MV-4-11 (cell line): ENCODE data around the gene EZH2.

Source experiments
- DNase-seq: peaks from one replicate; lab custom pipeline; 2025; lab: John Stamatoyannopoulos, UW

The EZH2 gene

DNA sequence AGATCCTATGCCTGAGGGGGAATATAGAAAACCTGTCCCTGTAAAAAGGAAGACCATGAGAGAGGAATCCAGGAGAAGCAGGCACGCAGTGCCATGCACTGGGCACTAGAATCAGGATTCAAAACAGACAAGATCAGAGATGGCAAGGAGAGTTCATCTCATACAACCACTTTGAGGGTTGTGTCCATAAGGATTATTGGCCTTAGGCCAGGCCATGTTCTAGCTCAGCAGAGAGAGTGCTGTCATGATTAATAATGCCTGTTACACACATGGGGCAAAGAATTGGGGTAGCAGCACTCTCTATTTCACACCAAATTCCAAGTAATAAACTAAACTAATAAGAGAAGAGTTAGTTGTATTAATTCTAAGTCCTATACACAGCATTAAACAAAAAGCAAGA is 29.1 kb downstream of the EZH2 start:
- DNase-seq, result no peak

DNA sequence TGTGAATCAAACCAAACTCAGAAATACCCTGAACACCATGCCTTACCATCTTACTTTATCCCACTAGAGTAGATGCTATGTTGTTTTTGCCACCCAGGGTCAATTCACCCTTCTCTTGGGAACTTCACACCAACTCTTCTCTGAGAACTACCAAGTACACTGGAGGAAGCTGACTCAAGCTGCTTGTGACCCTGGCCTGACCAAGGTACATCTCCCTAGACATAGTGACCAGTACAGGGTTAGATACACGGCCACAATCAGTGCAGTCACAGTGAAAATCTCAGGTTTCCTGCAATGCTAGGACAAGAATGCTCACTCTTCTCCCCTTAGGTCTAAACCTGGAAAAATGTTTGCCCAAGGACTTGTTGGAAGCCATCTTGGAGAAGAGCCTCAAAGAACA is 31.8 kb downstream of the EZH2 start:
- DNase-seq, result no peak

DNA sequence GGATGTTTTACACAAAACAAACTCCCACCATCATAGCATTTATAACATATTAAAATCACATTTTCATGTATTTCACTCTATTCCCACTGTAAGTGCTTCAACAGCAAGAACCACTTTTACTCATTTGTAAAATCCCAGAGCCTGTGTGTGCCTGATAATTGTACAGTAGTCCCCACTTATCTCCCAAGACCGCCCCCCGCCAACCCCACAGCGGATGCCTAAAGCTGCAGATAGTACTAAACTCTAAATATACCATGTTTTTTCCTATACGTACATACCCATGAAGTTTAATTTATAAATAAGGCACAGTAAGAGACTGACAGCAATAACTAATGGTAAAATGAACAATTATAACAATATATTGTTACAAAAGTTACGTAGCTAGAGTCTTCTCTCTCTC is 33.5 kb downstream of the EZH2 start:
- DNase-seq, result no peak

DNA sequence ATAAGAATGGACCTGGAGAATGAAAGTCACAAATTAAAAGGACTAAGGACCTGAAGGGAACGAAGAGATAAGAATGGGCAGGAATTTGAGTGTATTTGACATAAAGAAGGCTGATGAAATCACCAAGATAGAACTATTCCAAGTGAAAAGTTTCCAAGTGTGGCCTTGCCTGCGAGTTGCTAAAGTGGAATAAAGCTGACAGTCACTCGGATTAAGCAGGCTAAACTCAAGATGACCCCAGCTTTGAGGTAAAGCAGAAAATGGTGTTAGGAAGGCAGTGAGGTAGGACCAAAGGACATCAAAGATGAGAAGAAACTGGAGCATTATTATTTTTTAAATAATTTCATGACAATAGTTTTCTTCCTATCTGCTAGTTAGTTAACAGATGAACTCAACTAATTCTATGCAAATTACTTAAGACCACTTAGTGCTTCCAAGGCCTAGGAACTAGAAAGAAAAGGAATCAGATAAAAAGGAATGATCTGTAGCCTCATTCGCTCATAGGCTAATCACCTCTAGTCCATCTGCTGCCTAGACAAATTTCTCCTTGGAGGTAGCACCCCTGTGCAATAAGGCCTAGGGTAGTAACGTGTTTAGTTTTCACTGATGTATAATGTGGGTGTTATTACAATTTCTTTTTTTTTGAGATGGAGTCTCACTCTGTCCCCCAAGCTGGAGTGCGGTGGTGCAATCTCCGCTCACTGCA is 34.5 kb downstream of the EZH2 start:
- no peak for DNase-seq

DNA sequence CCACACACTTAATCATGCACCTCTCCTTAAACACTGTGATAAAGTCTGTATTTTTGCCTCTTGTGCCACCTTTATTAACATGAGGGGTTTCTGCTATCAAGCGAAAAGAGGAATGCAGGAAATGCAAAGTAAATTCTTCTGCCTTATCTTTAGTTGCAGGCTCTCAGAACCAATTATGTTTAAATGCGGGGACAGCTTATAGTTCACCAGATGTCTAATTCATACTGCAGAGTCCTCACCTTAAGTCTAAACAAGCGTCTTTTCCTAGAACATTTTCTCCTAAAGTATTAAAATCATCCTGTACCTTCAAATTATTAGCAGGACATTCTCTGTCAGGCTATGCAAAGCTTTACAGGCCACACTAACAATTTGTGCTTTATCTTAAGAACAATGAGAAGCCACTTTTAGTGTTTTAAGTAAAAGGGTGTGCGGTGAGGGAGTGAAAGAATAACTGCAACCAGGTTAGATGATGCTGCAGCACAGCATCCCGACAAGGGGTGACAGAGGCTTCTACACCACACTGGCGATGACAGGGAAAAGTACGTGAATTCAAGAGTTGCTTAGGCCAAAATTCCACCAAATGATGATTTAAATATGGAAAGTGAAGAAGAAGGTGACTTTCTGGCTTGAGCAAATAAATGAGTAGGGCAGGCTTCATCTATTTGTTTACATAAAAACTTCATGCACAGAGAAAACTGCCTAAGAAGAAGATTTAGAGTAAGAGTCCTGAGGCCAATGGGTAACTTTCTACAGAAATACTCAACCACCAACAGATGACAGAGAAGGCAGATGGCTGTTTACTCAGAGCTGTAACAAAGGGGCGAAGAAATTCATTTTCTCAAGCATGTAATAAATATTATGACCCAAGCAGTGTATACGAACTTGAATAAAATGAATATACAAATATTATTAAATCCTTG is 36.0 kb downstream of the EZH2 start:
- DNase-seq, result no peak

DNA sequence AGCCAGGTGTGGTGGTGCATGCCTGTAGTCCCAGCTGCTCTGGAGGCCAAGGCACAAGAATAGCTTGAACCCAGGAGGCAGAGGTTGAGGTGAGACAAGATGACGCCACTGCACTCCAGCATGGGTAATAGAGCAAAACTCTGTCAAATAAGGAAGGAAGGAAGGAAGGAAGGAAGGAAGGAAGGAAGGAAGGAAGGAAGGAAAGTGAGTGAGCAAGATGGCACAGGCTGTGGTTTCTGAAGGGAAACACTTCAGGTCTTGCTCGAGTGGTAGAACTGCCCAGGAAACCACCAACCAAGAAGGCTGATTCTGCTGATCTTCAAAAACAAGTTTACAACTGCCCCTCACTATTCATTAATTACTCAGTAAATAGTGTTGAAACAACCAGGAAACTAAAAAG is 45.2 kb downstream of the EZH2 start:
- peak; percentile 28 for DNase-seq

DNA sequence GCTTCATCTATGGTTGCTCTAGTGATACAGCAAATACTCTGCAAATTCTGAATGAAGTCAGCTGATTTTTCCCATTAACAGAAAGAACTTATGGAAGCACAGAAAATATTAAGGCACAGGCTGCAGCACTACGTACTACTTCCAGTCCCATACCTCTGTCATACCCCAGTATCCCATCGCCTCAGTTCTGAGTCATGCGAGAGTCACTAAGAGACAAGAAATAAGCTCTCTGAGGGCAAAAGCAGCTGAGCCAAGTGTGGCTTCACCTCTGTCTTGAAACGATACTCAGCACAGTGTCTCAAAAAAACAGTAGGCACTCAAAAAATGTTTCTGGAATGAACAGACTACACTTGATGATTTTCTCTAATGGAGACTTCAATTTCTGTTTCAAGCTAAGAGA is 48.2 kb downstream of the EZH2 start:
- no peak for DNase-seq

DNA sequence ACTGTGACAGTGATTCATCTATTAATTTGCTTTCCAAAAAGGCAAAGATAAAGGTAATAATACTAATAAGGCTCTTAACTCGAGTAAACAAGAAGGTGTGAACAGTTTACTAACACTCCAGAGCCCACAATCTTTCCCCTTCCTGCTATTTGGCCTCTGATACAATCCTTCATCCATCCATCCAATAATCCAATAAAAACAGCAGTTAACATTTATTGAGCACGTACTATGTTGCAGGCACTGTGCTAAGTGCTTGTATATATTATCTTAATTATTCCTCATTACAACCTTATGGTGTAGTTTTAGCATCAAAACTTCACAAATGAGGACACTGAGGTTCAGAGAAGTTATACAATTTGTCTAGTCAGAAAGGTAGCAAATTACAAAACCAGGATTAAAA is 49.5 kb downstream of the EZH2 start:
- DNase-seq, result no peak

DNA sequence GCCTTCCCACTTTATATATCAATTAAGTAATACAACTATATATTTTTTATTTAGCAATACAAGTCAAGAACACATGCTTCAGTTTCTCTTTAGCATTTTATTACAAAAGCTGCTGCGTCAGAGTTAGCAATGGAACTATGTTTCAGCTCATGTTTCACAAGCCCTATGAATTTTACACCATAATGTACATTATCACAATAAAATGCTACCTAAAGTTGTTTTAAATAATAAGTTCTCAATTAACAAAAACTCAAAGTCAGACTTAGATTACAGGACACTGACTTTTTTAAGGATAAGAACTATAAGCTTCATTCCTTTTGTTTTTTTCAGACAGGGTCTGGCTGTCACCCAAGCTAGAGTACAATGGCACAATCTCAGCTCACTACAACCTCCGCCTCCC is 52.3 kb downstream of the EZH2 start:
- DNase-seq, result no peak

DNA sequence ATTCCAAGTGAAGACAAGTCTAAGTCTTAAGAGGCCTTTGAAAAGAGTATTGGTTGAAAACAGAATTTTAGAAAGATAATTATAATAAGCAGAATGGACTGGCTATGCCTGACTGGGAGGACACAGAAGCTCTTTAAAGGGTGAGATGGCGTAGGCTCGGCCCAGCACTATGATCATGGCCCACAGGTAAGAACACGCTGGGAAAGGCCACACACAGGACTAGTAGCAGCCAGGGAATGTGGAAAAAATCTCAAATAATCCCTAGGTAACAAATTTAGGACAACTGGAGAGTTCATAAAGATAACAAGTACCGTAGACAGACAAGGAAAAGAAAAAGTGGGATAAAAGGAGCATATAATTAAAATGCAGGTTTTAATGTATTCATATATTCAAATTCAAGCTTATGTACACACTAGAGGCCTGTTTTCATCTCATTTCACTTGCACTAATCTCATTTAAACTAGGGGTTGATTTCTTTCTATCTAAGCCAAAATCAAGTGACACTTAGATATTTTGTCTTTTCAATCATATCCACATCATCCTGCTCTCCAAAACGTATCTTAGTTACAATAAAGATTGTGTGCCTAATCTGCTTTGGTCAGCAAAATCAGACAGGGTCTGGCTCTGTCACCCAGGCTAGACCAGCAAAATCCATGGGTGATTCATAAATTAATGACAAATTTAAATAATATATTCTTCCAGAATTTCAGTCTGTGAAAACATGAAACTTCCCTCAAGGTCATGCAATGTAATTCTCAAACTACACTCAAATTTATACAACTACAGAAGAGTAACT is 53.0 kb downstream of the EZH2 start:
- DNase-seq, result no peak

DNA sequence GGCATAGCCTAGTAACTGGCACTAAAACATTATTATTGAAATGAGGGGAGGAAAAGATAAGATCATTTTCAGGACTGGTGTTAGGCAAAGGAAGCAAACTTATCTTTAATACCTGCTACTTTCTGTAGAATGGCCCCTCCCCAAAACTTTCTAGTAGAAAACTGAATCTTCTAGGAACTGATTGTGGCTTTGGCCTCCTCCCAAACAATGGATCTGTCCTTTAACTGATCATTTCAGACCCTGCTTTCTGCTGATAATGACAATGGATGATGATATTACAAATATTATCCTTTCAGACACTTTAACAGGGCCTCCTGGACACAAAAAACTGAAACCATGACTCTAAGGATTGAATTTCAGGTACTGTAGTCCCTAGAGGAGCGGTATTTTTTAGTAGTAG is 55.1 kb downstream of the EZH2 start:
- DNase-seq, result no peak

DNA sequence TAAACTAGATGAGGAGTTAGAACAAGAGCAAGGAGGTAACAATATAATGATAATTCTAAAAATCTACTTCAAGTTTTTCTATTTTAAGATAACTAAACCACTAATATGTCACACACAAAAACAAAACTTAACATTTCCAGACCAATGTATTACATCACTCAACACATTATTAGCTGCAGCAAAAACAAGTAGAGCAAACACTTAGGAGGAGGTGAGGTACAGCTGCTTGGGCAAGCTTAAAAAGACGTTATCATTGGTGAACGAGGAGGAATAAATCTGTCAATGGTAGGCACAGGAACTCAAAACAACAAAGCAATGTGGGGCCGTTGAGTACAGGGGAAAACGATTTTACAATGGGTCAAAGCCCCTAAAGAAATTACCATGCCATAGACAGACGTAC is 58.8 kb downstream of the EZH2 start:
- no peak for DNase-seq

DNA sequence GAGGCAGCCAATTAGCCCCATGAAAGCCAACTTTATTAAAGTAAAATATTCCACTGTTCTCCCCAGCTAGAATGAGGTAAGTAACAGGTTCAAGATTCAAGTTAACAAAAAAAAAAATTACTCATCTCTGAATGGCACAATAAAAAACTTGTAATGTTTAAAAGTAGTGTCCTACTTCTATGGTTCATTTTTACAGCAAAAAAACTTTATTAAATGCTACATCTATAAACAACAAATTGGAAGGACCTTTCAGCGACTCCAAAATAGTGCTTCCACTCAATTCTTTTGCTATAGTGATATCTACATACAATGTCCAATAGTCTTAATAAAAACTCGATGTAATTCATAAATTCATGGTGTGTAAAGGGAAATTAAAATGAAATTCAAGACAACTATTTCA is 59.2 kb downstream of the EZH2 start:
- DNase-seq, result no peak

DNA sequence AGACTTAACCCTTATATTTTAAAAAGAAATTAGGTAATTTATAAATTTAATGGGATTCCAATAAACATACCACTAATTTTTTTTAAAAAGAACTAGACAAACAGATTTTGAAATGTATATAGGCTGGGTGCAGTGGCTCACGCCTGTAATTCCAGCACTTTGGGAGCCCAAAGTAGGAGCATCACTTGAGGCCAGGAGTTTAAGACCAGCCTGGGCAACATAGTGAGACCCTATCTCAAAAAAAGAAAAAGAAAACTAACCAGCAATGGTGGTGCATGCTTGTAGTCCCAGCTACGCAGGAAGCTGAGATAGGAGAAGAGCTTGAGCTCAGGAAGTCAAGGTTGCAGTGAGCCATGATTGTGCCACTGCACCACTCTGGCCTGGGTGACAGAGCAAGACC is 62.7 kb downstream of the EZH2 start:
- no peak for DNase-seq

DNA sequence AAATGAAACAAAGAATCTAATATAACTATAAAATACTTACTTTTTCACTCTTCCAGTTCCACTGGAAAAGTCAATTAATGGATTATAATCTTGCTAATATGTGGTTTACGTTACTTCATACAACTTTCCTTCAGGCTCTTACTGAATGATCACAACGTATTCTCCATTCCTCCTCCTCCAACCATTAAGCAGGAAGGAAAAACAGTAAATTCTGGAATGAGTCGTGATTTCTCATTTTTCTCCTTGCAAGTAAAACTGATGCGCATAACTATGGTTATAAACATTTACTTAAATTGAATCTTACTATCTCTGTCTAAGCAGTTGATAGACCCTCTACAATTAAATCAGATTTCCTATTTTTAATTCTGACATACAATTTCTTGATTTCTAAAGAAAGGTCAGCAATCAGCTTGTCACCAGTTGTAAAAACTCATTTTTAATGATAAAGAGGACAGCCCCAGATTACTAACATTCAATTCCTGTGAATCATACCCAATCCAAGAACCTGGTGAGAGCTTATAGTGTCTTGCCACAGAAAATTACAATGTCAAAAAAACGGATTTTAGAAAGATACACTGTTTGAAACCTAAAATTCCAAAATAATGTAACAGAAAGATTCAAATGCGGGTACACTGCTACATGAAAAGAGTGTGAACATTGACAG is 64.3 kb downstream of the EZH2 start:
- DNase-seq, result no peak

DNA sequence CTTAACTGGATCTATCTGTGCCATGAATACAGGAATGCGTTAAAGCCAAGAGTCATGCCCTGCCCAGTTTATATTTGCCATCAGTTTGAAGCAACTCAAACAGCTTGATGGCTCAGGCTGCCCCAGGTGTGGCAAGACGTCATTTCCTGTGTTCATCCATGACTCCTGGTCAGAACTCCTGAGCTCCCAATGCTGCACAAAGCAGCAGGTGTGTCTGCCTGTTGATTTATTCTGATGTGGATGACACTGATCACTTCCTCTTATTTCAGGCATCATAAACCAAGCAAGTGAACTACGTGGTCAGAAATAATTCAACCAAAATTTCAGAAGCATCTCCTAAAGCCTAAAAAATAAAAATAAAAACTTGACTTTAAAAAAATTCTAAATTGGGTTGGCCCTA is 68.5 kb downstream of the EZH2 start:
- no peak for DNase-seq

DNA sequence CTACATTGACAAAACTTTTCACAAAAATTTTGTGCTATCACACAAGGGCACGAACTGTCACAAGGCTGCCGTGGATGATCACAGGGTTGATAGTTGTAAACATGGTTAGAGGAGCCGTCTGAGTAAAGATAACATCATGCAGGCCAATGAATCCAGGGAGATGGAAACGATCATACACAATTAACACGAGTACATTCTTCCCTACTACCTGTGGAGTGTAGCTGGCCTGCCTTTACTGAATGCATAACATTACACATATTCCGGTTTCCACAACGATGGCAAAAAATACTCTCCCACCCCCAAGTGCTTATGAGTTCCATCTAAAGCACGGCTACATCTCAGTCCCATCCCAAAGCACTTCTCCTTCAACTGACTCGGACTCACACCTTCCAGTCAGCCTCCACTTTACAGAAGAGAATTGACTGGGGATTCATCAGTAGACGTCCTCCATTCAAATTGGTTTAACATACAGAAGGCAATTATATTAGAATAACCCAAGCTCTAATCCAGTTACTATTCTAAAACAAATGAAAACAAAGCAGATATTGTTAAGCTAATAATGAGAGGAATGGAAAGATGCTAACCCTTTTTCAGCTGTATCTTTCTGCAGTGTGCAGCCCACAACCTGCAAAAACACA is 69.0 kb downstream of the EZH2 start:
- no peak for DNase-seq

DNA sequence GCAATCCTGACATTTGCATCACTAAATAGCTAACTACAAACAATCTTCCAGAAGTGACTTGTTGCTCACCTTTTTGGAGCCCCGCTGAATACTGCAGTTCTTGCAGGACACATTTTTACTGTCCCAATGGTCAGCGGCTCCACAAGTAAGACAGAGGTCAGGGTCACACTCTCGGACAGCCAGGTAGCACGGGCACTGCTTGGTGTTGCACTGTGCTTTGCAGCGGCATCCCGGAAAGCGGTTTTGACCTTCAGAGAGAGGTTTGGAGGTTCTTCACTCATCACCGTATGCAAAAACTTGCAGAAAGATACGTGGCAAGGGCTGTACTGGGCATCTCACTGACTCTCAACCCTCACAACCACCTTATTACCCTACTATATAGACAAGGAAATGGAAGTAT is 70.2 kb downstream of the EZH2 start:
- no peak for DNase-seq

DNA sequence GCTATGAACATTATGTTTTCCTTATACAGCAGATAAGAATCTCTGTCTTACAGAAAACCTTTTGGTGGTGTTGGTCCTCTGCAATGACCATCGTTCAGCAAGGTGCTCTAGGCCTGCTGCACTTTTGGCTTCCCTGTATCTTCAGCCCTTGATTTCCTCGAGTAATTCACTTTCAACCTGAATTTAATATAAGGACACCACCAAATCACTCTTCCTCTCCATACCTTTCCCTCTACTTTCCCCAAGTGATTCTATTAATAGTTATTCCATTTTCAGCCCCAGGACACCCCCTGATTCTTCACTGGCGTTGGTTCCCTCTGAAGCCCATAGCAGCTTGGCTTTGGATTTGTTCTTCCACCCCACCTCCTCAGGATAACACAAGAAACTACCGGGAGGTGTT is 72.2 kb downstream of the EZH2 start:
- no peak for DNase-seq

DNA sequence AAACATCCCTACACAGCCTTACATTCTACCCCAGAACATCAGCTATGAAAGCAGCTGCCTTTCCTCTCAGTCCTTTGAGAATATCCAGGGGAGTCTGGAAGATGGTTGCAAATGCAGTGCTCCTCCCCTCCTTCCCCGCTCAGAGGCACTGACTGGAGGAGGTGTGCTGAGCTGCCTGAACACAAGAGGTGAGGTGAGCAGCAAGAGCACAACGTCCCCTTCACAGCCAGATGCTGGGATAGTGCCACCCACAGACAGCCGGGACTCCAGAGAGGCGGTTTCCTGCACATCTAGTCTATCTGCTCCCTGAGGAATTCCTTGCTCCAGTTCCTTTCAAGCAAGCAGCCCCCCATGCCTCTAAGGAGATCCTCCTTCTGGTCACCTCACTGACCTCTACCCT is 74.2 kb downstream of the EZH2 start:
- no peak for DNase-seq

DNA sequence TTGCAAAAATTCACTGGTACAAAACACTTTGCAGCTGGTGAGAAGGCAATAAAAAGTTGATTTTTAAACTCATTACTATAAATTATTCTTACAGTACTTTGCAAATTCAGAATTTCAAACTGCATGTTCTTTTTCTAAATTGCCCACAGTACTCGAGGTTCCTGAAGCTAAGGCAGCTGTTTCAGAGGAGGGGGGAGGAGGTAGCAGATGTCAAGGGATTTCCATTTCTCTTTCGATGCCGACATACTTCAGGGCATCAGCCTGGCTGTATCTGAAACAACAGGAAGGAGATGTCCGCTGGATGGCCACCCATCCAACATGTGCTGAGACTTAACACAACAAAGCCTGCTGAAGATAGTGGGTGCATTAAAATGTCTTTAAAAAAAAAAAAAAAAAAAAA is 76.7 kb downstream of the EZH2 start:
- no peak for DNase-seq

DNA sequence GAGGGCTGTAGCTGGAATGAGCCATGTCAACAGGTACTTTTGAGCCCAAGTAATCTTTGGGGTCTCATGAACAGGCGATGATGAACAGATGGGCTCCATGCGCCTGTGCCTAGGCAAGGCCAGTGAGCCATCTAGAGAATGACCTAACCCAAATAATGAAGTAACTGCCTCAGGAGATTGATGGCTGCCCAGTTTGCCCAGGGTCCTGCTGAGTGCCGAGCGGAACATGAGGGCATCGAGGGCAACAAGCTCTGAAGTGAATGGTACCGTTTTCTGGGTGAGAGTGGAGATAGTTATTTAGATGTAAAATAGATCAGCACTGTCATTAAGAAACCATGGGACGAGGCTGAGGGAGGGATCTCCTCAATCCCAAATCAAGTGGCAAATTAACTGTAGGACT is 77.9 kb downstream of the EZH2 start:
- DNase-seq, result no peak
